ENCODE results near the gene COBLL1.

DNA sequence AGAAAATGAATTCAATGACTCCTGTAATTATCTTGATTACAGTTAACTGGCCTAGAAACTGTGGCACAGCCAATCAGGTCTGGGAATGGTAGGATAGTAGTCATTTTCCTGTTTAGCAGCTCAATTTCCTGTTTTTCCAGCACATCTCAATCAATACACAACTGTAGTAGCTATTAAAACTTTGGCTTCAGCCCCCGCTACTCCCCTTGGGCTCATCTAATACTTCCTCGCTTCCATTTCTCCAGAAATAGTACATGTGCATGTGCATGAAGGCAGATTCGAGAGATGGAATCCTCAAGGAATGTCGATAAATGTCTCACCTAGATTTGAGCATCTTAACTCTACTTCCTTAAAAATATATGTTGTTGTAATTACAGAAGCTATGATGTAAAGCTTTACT is 9.7 kb downstream of the COBLL1 start:
- TF ChIP-seq POLR2A (IDR thresholded peaks at IDR 0.05; ENCODE audit: low read depth) (no peak), POLR2AphosphoS5 (IDR thresholded peaks at IDR 0.05) (no peak), EP300 (IDR thresholded peaks at IDR 0.05) (no peak)
- TF ChIP-seq, protein P1, sequence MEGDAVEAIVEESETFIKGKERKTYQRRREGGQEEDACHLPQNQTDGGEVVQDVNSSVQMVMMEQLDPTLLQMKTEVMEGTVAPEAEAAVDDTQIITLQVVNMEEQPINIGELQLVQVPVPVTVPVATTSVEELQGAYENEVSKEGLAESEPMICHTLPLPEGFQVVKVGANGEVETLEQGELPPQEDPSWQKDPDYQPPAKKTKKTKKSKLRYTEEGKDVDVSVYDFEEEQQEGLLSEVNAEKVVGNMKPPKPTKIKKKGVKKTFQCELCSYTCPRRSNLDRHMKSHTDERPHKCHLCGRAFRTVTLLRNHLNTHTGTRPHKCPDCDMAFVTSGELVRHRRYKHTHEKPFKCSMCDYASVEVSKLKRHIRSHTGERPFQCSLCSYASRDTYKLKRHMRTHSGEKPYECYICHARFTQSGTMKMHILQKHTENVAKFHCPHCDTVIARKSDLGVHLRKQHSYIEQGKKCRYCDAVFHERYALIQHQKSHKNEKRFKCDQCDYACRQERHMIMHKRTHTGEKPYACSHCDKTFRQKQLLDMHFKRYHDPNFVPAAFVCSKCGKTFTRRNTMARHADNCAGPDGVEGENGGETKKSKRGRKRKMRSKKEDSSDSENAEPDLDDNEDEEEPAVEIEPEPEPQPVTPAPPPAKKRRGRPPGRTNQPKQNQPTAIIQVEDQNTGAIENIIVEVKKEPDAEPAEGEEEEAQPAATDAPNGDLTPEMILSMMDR (IDR thresholded peaks at IDR 0.05): no peak
